IPS-NIHi7 (cell line): ENCODE data around the gene NUP85.
"Not testable (repeated sequence)": the region's sequence is repeated elsewhere in the genome, so short reads cannot be mapped to it uniquely, and the experiment has no call there.

Experiments
- DNase-seq: peaks from one replicate; pipeline ENCODE4 v3.0.0; 2012; ENCODE audit warnings: mixed read lengths; ENCODE audit errors: extremely low spot score

The NUP85 gene

DNA sequence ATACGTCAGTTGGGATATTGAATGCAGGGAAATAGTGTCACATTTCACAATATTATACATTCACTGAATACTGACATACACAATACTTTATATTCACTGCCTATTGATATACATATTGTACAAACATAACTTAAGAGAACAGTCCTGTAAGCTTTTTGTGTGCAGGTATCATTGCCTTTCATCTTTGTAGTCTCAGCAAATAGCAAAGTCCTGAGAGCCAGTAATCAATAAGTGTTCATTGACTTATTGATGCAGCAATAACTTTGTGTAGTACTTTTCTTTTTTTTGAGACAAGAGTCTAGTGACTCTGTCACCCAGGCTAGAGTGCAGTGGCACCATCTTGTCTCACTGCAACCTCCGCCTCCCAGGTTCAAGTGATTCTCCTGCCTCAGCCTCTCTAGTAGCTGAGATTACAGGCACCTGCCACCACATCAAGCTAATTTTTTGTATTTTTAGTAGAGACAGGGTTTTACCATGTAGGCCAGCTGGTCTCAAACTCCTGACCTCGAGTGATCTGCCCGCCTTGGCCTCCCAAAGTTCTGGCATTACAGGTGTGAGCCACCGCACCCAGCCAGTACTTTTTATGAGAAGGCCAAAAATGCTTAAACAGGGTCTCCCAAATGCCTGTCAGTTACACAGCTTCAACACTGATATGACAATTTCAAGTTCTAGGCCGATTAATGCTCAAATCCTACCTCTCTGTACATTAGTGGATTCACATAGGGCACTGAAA, 5.4 kb upstream of the NUP85 start:
- DNase-seq, result no peak

DNA sequence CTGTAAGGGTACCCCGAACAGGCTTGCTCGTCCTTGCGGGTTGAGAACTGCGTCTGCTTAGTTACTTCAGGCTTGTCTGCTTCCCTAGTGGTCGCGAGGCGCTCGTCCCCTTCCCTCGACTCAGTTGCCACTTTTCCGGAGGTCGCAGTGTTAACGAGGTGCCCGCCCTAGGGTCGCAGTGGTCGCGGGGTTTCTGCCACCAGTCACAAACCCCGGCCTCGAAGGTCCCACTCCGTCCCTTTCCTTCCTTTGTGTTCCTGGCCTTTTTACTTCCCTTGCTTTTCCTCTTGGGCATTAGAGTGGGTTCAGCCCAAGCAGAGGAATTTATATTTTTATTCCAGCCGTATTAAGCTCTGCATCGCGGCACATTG, 299 bp downstream of the NUP85 start:
- no peak for DNase-seq

DNA sequence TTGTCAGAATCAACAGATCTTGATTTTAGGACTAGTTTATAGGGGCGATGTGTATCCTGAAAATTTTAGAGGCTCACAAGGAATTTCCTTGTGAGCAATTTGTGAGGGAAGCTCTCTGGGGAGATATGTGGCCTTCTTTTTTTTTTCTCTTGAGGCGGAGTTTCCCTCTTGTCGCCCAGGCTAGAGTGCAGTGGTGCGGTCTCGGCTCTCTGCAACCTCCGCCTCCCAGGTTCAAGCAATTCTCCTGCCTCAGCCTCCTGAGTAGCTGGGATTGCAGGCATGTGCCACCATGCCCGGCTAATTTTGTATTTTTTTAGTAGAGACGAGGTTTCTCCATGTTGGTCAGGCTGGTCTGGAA, 1.6 kb downstream of the NUP85 start:
- DNase-seq, result not testable (repeated sequence)

DNA sequence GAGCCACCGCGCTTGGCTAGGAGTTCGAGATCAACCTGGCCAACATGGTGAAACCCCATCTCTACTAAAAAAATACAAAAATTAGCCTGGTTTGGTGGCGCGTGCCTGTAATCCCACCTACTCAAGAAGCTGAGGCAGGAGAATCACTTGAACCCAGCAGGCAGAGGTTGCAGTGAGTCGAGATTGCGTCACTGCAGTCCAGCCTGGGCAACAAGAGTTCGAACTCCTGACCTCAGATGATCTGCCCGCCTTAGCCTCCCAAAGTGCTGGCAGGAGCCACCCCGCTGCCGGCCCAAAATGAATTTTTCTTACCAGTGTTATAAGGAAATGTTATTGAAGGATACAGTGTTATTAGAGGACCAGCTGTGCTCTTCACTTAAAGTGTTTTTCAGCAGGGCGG, 2.3 kb downstream of the NUP85 start:
- DNase-seq, result no peak

DNA sequence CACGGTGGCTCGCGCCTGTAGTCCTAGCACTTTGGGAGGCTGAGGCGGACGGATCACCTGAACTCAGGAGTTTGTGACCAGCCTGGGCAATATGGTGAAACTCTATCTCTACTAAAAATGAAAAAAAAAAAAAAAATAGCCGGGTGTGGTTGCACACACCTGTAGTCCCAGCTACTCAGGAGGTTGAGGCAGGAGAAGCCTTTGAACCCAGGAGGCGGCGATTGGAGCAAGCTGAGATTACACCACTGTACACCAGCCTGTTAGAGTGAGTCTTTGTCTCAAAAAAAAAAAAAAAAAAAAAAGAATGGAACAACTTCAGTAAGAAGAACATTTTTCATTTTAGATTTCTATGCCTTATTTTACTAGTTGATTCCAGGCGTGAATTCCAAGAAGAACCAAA, 2.7 kb downstream of the NUP85 start:
- DNase-seq, result no peak

DNA sequence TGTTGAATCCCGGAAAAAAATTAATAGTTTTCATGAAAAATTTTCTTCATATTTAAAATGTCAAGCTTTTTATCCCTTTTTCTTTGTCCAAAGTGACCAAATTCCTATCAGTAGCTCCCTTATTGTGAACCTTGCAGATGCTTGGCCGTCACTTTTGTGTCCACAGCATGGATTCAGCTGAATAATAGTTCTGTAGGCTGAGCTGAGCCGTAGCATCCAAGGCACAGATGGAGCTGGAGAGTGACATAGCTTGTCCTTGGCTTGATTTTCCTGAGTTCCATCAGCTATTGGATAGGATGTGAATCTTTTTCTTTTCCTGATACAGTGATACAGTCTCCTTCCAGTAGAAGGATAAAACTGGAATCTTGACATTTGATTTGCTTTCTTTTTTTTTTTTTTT, 3.6 kb downstream of the NUP85 start:
- DNase-seq, result no peak

DNA sequence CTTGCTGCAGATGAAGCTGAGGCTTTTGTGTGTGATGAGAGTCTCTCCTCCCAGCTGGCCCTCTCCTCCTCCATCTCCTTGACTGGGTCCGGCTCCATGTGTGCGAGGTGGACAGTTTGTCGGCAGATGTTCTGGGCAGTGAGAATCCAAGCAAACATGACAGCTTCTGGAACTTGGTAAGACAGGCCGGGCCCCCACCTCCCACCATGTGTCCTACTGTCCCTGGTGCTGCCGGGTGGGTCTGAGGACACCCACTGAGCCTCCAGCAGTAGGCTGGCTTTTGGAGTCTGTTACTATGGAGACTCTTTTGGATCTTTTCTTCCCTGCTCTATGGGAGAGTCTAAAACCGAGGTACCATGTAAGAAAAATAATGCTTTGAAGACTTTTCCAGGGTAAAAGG, 12.7 kb downstream of the NUP85 start:
- peak; percentile 7 for DNase-seq

DNA sequence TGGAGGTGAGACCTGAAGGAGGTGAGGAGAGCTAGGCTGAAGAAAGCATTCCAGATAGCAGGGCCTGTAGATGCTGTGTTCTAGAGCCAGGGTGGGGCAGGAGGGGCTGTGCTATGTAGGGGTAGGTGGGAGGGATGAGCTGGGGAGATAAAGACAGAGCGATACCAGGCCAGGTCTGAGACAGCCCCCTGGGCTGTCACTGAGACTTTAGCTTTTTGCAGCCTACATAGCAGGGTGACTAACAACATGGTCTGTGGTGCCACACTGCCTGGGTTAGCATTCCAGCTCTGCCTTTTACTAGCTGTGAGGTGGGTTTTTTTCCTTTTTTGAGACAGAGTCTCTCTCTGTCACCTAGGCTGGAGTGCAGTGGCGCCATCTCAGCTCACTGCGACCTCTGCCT, 14.3 kb downstream of the NUP85 start:
- DNase-seq, result no peak

DNA sequence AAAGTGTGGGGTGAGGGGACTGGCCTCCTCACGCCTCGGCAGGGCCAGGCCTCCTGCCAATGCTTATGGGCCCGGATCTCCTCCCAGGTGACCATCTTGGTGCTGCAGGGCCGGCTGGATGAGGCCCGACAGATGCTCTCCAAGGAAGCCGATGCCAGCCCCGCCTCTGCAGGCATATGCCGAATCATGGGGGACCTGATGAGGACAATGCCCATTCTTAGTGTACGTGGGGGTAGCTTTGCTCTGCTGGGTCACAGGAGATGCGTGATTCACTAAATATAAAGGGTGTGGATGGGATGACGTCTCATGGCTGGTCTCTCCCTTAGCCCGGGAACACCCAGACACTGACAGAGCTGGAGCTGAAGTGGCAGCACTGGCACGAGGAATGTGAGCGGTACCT, 19.5 kb downstream of the NUP85 start:
- DNase-seq, result no peak

DNA sequence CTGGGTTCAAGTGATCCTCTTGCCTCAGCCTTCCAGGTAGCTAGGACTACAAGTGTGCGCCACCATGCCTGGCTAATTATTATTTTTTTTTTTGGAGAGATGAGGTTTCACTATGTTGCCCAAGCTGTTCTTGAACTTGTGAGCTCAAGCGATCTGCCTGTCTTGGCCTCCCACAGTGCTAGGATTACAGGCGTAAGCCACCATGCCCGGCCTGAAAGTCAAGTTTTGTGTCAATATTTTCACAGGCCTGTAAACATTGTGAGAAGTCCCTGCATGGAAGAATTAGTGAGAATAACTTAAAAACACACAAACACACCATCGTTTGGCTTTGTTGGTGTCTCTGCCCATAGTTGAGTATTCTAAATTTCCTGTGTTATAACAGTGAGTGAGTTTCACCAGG, 22.2 kb downstream of the NUP85 start:
- DNase-seq, result no peak

DNA sequence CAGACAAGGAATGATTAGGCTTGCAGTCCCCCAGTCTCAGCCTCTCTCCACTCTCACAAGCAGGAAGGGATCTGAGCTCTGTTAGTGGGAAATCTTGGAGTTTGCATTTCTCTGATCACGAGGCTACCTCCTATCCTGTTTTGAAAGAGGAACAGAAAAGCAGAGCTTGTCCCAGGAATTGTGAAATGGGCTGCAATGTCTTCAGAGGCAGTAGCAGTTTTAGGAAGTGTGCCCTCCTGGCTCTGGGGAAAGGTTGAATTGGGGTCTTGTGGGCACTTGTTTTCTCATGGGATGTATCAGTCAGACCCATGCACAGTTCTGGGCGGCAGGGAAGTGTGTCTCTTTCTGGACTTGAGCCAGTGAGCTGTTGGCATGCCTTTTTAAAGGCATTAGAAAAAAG, 22.8 kb downstream of the NUP85 start:
- DNase-seq, result no peak

DNA sequence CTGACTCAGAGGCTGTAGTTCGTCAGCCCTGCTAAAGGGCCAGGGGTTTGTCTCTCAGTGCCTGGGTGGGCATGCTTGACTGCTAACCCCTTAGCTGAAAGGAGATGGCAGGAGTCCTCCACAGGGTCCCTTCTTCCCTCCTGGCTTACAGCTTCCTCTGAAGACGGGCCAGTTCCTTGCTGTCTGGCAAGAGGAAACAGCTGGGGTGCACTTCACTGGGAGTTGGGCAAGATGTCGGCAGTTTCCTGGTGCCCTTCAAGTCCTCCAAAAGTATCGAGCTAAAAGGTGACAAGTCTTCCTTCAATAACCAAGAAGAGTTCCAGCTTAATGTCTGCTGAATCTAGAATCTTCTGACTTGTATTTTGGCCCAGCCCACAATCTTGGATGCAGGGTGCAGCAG, 23.4 kb downstream of the NUP85 start:
- no peak for DNase-seq

DNA sequence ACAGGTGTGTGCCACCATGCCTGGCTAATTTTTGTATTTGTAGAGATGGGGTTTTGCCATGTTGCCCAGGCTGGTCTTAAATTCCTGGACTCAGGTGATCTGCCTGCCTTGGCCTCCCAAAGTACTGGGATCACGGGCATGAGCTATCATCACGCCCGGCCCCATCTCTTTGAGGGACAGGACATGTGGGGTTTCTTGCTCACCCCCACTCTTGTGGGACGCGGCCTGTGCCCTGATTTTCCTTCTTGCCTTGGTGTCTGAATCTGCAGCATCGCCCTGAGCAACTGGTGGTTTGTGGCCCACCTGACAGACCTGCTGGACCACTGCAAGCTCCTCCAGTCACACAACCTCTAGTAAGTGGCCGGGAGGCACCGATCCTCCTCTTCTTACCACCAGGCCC, 25.6 kb downstream of the NUP85 start:
- no peak for DNase-seq

DNA sequence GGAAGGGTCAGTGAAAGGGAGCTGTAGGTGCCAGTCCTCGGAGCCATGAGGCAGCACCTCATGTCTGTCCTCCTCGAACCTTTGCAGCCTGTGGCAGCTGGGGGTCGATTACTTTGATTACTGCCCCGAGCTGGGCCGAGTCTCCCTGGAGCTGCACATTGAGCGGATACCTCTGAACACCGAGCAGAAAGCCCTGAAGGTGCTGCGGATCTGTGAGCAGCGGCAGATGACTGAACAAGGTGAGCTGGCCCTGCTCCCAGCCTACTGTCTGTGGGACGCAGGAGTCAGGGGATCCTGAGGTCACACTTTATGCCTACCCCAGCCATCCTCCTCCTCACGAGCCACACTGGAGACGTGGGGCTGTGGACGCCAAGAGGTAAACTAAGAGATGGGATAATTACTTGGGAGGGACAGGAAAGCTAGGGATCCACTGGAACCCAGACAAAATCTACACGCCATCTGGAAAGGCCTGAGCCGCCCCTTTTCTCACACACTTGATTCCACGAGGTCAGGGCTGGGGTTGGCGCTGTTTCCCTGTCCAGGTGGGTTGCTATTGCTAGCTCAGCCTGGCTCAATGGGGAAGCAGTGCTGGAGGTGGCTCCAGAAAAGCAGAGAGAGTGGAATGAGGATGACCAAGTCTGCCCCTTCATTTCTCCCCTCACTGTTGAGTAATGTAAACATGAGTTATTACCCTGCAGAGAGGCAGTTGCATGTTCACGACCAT, 26.4 kb downstream of the NUP85 start:
- no peak for DNase-seq

DNA sequence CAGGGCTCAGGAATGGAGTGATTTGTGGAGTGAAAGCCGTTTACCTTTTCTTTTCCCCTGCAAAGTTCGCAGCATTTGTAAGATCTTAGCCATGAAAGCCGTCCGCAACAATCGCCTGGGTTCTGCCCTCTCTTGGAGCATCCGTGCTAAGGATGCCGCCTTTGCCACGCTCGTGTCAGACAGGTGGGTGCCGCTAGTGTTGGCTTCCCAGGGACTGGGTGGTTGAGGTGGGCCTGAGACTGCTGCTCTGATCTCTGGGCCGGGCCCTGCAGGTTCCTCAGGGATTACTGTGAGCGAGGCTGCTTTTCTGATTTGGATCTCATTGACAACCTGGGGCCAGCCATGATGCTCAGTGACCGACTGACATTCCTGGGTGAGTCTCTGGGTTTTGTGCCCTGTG, 27.3 kb downstream of the NUP85 start:
- no peak for DNase-seq

DNA sequence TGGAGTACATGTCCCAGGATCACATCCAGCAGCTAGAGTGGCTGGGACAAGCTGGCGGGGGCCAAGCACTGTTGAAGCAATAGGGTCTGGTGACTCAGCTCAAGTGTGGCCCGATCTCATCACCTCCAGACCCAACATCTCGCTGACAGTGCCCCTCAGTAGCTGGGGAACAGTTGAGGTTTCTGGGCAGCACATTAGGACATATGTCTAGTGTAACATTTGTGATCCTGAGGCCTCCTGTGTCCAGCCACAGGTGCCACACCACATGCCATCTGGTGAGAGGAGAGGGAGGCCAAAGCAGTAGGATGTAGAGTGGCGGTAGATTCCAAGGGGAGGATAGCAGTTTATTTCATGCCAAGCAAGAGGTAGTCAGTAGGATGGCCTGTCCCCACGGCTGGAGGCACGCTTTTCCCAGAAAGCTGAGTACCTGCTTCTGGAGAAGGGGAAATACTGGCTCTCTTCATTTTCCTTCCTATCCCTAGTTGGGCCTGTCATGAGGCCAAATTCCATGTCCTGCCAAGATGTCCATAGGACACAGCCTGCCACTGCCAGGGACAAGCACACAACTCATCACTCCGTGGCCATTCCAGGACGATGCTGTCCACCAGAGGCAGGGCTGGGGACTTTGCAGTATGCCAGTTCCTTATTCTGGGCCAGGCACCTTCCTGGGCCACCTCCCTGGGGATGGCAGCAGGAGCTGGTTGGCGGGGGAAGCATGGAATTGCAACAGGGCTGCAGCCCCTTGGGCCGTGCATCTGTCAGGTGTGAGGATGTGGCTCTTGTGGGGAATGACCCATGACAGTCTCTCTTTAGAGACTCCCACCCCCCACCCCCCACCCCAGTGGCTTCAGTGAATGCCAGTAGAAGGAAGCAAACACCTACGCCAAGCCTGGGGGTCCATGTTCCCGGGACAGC, 31.9 kb downstream of the NUP85 start:
- no peak for DNase-seq

DNA sequence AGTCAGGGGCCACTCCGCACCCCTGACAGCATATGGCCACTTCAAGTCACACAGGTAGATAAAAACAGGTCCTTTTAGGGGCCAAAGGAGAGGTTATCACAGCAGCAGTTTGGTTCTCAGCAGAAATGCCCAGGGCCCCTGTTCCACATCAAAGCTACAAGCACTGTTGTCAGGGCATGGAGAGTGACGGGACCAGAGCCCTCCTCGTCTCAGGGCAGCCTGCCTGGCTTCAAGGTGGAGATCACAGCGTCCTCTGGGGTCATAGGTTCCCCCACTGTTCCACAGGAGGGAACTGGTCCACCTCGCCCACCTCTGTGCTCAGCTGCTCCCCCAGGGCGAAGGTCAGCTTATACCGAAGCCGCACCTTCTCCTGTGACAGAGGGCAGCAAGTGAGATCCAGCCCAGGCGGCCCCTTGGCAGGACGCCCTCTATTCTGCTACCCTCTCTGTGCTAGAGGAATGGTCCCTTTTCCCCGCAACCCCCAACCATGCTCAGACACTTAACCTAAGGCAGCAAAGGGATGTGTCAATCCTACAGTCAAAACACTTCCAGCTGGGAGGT, 32.6 kb downstream of the NUP85 start:
- no peak for DNase-seq

DNA sequence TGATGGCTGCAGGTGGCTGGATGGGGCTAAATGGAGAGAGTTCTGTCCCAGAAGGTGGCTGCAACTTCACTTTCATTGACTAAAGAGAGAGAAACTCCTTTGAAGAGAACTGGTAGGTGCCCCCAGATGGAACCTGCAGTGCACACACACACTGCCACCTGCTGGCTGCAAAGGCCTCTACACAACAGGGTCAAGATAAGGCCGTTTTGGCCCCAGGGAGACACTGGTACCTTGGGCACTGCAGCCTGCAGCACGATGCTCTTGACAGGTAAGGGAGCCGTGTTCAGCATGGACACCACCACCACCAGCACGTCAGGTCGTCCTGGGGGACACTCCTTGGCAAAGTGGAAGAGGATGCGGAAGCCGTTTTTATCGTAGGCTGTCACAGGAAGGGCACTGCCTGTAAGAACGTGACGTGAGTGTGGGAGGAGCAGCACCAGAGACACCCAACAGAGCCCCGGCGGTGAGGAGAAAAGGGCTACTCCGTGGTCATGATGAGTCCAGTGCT, 33.3 kb downstream of the NUP85 start:
- peak; percentile 86 for DNase-seq

DNA sequence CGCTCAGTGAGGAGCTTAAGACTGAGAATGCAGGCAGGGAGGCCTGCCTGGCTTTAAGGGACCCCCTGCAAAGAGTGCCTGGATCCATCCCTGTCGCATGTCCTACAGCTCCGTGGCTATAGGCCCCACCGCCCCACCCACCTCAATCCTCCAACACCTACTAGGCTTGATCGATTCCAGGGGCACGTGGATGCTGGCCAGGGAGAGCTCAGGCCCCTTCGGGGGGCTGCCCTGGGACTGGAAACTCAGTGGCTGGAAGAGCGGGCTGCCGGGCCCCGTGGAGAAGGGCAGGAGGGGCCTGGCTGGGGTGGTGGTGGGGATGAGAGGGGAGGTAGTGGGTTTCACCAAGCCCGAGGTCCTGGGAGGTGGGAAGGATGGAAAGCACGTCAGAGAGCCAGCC, 33.7 kb downstream of the NUP85 start:
- no peak for DNase-seq

DNA sequence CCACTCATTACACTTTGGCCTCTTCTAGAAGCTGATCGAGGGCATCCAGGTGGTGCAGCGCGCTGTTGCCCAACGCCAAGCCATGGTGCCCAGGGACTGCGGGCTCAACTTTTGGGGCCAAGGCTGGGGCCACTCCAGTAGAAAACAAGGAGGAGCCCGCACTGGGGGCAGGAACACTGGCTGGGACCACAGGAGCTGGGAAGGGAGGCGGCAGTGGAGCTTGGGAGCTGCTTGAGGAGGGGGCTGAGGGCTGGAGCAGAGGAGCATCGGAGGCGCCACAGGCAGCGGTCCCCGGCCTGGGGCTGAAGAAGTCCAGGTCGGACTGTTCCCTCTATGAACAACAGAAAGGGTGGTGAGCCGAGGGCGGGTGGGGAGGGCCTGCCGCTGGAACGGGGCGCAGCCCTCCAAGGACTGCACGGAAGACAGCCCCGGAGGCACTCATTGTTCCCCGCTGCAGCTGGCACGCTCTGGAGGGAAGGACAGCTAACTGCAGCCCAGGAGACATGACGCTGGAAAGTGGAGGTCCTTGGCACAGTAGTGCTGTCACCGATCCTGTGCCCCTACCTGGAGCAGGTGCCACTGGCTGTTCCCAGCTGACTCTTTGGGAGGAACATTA, 34.4 kb downstream of the NUP85 start:
- no peak for DNase-seq

DNA sequence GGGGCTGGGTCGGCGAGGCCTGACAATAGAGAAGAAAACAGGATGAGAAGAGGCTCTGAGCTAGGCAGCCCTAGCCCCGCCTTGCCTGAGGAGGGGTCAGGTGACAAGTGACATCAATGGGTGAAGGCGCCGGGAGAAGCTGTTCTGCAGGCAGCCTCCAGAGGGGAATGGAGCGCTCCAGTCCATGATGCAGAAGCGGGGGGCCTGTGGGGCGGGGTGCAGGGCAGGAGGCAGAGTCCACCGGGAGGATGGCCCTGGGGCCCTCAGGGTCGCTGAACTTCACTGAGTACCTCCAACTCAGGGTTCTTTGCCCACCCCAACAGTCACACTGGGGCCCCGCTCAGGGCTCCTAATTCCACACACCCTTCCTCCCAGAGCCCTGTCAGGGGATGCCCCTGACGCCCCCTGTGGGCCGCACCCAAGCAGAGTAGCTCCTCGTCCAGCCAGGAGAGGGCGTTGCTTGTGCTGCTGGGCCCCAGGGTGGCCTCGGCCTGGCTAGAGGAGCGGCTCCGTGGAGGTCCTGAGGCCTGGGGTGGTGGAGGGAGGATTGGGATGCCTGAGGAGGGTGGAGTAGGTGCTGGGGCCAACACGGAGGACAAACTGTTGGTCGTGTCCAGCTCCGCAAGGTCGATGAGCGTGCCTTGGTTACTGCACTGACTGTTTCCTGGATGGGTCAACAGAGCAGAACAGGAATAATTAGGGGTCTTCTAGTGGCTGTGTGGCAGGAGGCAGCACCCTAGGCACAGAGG, 35.1 kb downstream of the NUP85 start:
- peak; percentile 91 for DNase-seq
